Stimulated activated memory B cell treated with anti-CD40 and anti-IgM and Interleukin-4, amounts not matched to agents 10 μg/mL and 1 μg/mL and 100 μg/mL, for 72 hours (primary cell): ENCODE measurements around the gene AGBL4.

Experiments
- ATAC-seq: fragments of 150-1000 bp; cut with Tn5 transposase; 2 replicates; pipeline ENCODE4 v1.10.0; 2021
- H3K27ac Mint-ChIP-seq: one replicate; pipeline ENCODE4 v1.8.0; 2022; ENCODE audit warnings: mild to moderate bottlenecking, mixed read lengths
- H3K27me3 Mint-ChIP-seq: one replicate; pipeline ENCODE4 v1.8.0; 2022; ENCODE audit warnings: mixed read lengths
- H3K36me3 Mint-ChIP-seq: one replicate; pipeline ENCODE4 v1.8.0; 2022; ENCODE audit warnings: mixed read lengths
- H3K4me1 Mint-ChIP-seq: one replicate; pipeline ENCODE4 v1.8.0; 2022; ENCODE audit warnings: mixed read lengths
- H3K4me3 Mint-ChIP-seq: one replicate; pipeline ENCODE4 v1.8.0; 2022; ENCODE audit warnings: mild to moderate bottlenecking, moderate library complexity, mixed read lengths
- H3K9me3 Mint-ChIP-seq: one replicate; pipeline ENCODE4 v1.8.0; 2022; ENCODE audit warnings: mixed read lengths

AGBL4 gene

GRCh38 chr1:48760857-48761256 is 1262.9 kb downstream of the AGBL4 start:
- Mint-ChIP-seq H3K27me3 (no peaks in the 10 kb centered on the region), H3K4me1 (peaks cover 85% of the 10 kb centered on the region), H3K27ac (peak overlapping the region; percentile 70), H3K9me3 (no peaks in the 10 kb centered on the region), H3K36me3 (peaks cover 72% of the 10 kb centered on the region), H3K4me3 (peak overlapping the region; percentile 6)
- peak; percentile 68 for ATAC-seq

GRCh38 chr1:48758976-48759375 is 1264.8 kb downstream of the AGBL4 start:
- Mint-ChIP-seq H3K36me3 (peaks cover 77% of the 10 kb centered on the region), H3K27ac (peak overlapping the region; percentile 67), H3K4me3 (no peak overlapping the region), H3K27me3 (no peaks in the 10 kb centered on the region), H3K9me3 (no peaks in the 10 kb centered on the region), H3K4me1 (peaks cover 88% of the 10 kb centered on the region)
- no peak for ATAC-seq

- Mint-ChIP-seq H3K27me3 (no peaks in the 10 kb centered on the region), H3K36me3 (peaks cover 67% of the 10 kb centered on the region), H3K4me1 (peaks cover 86% of the 10 kb centered on the region), H3K27ac (peak overlapping the region; percentile 67), H3K9me3 (no peaks in the 10 kb centered on the region), H3K4me3 (no peak overlapping the region)
- ATAC-seq, result peak; percentile 74
Measured at GRCh38 chr1:48757363-48757762, 1266.4 kb downstream of the AGBL4 start.

- Mint-ChIP-seq H3K27ac (peak overlapping the region; percentile 67), H3K4me3 (peak overlapping the region; percentile 1), H3K27me3 (no peaks in the 10 kb centered on the region), H3K9me3 (no peaks in the 10 kb centered on the region), H3K36me3 (peaks cover 70% of the 10 kb centered on the region), H3K4me1 (peaks cover 86% of the 10 kb centered on the region)
- ATAC-seq, result peak; percentile 60
Measured at GRCh38 chr1:48756683-48757316, 1267.0 kb downstream of the AGBL4 start.

GRCh38 chr1:48753293-48753692 is 1270.5 kb downstream of the AGBL4 start:
- H3K4me1 Mint-ChIP-seq, result peaks cover 78% of the 10 kb centered on the region
- H3K27me3 Mint-ChIP-seq, result no peaks in the 10 kb centered on the region
- no peaks in the 10 kb centered on the region for H3K9me3 Mint-ChIP-seq
- peaks cover 59% of the 10 kb centered on the region for H3K36me3 Mint-ChIP-seq
- no peak overlapping the region for H3K4me3 Mint-ChIP-seq
- H3K27ac Mint-ChIP-seq, result peak overlapping the region; percentile 58
- ATAC-seq, result no peak

- Mint-ChIP-seq H3K36me3 (peaks cover 49% of the 10 kb centered on the region), H3K27me3 (no peaks in the 10 kb centered on the region), H3K4me3 (no peak overlapping the region), H3K4me1 (peaks cover 54% of the 10 kb centered on the region), H3K27ac (peak overlapping the region; percentile 77), H3K9me3 (no peaks in the 10 kb centered on the region)
- peak; percentile 99 for ATAC-seq
Measured at GRCh38 chr1:48750109-48750508, 1273.6 kb downstream of the AGBL4 start.

GRCh38 chr1:48749068-48749467 is 1274.7 kb downstream of the AGBL4 start:
- H3K27me3 Mint-ChIP-seq, result no peaks in the 10 kb centered on the region
- no peaks in the 10 kb centered on the region for H3K9me3 Mint-ChIP-seq
- H3K27ac Mint-ChIP-seq, result peak overlapping the region; percentile 53
- no peak overlapping the region for H3K4me3 Mint-ChIP-seq
- H3K4me1 Mint-ChIP-seq, result peaks cover 51% of the 10 kb centered on the region
- ATAC-seq, result no peak
- H3K36me3 Mint-ChIP-seq, result peaks cover 48% of the 10 kb centered on the region

GRCh38 chr1:48746906-48747305 is 1276.8 kb downstream of the AGBL4 start:
- H3K36me3 Mint-ChIP-seq, result peaks cover 47% of the 10 kb centered on the region
- peaks cover 40% of the 10 kb centered on the region for H3K4me1 Mint-ChIP-seq
- ATAC-seq, result no peak
- no peak overlapping the region for H3K4me3 Mint-ChIP-seq
- H3K9me3 Mint-ChIP-seq, result no peaks in the 10 kb centered on the region
- no peaks in the 10 kb centered on the region for H3K27me3 Mint-ChIP-seq
- H3K27ac Mint-ChIP-seq, result no peak overlapping the region

GRCh38 chr1:48744032-48744431 is 1279.7 kb downstream of the AGBL4 start:
- Mint-ChIP-seq H3K36me3 (peaks cover 64% of the 10 kb centered on the region), H3K27ac (no peak overlapping the region), H3K9me3 (no peaks in the 10 kb centered on the region), H3K4me1 (peaks cover 21% of the 10 kb centered on the region), H3K27me3 (no peaks in the 10 kb centered on the region), H3K4me3 (no peak overlapping the region)
- ATAC-seq, result no peak

- Mint-ChIP-seq H3K9me3 (no peaks in the 10 kb centered on the region), H3K36me3 (peaks cover 65% of the 10 kb centered on the region), H3K27me3 (no peaks in the 10 kb centered on the region), H3K4me3 (no peak overlapping the region), H3K27ac (no peak overlapping the region), H3K4me1 (peaks cover 23% of the 10 kb centered on the region)
- ATAC-seq, result no peak
Measured at GRCh38 chr1:48743480-48743879, 1280.3 kb downstream of the AGBL4 start.

- Mint-ChIP-seq H3K4me1 (peaks cover 23% of the 10 kb centered on the region), H3K27me3 (no peaks in the 10 kb centered on the region)
- no peak for ATAC-seq
Measured at GRCh38 chr1:48741380-48741779, 1282.4 kb downstream of the AGBL4 start.

GRCh38 chr1:48740621-48741020 is 1283.1 kb downstream of the AGBL4 start:
- Mint-ChIP-seq H3K4me1 (peaks cover 19% of the 10 kb centered on the region), H3K9me3 (no peaks in the 10 kb centered on the region), H3K4me3 (no peak overlapping the region), H3K27me3 (no peaks in the 10 kb centered on the region), H3K36me3 (peaks cover 54% of the 10 kb centered on the region), H3K27ac (no peak overlapping the region)
- ATAC-seq, result no peak

More at GRCh38 chr1:48741380-48741779, 1282.4 kb downstream of the AGBL4 start:
- Mint-ChIP-seq H3K4me3 (no peak overlapping the region), H3K9me3 (no peaks in the 10 kb centered on the region), H3K27ac (no peak overlapping the region), H3K36me3 (peaks cover 59% of the 10 kb centered on the region)

- ATAC-seq, result no peak
- peak overlapping the region; percentile 28 for H3K27ac Mint-ChIP-seq
- H3K36me3 Mint-ChIP-seq, result peaks cover 41% of the 10 kb centered on the region
Measured at GRCh38 chr1:48739091-48739490, 1284.7 kb downstream of the AGBL4 start.

GRCh38 chr1:48738356-48738755 is 1285.4 kb downstream of the AGBL4 start:
- Mint-ChIP-seq H3K9me3 (no peaks in the 10 kb centered on the region), H3K4me1 (peaks cover 7% of the 10 kb centered on the region), H3K4me3 (no peak overlapping the region), H3K27me3 (no peaks in the 10 kb centered on the region), H3K36me3 (peaks cover 41% of the 10 kb centered on the region), H3K27ac (no peak overlapping the region)
- ATAC-seq, result no peak

More at GRCh38 chr1:48739091-48739490, 1284.7 kb downstream of the AGBL4 start:
- Mint-ChIP-seq H3K4me1 (peaks cover 7% of the 10 kb centered on the region), H3K9me3 (no peaks in the 10 kb centered on the region), H3K27me3 (no peaks in the 10 kb centered on the region), H3K4me3 (no peak overlapping the region)

- no peak for ATAC-seq
- Mint-ChIP-seq H3K4me1 (peaks cover 7% of the 10 kb centered on the region), H3K9me3 (no peaks in the 10 kb centered on the region), H3K27ac (no peak overlapping the region), H3K36me3 (peaks cover 21% of the 10 kb centered on the region), H3K27me3 (no peaks in the 10 kb centered on the region), H3K4me3 (no peak overlapping the region)
Measured at GRCh38 chr1:48735796-48736195, 1288.0 kb downstream of the AGBL4 start.

- Mint-ChIP-seq H3K27me3 (no peaks in the 10 kb centered on the region), H3K4me3 (peak overlapping the region; percentile 46), H3K36me3 (peaks cover 21% of the 10 kb centered on the region), H3K4me1 (peaks cover 11% of the 10 kb centered on the region), H3K27ac (no peak overlapping the region), H3K9me3 (no peaks in the 10 kb centered on the region)
- no peak for ATAC-seq
Measured at GRCh38 chr1:48730164-48730910, 1293.4 kb downstream of the AGBL4 start.
